Ishikawa (cell line): ENCODE measurements around the gene AKAP1.

Experiments used
- EGR1 ChIP-seq: IDR thresholded peaks from 2 replicates; pipeline ENCODE4 v1.6.1; 2012
- EP300 ChIP-seq: IDR thresholded peaks from 2 replicates; pipeline ENCODE4 v1.6.1; 2012; ENCODE audit warnings: borderline replicate concordance
- MAX ChIP-seq: IDR thresholded peaks from 2 replicates; pipeline ENCODE4 v1.6.1; 2012
- REST ChIP-seq: IDR thresholded peaks from 2 replicates; pipeline ENCODE4 v1.6.1; 2012; ENCODE audit warnings: low read depth, mild to moderate bottlenecking

- TF ChIP-seq EGR1, result no peak
- TF ChIP-seq EP300, result no peak
- TF ChIP-seq REST, result no peak
- no peak for TF ChIP-seq MAX
Measured at GRCh38 chr17:57071991-57072944, 12.8 kb upstream of the AKAP1 start.
